HepG2 (cell line): ENCODE measurements around the gene LSM14B. TPM values are rescaled to one million over a fixed set of nuclear protein-coding genes. Genes with fewer than 3 reads are reported as not detected.

ENCODE experiments used
- NRL ChIP-seq: sonication (generic); formaldehyde crosslinking; IDR thresholded peaks from 2 replicates; pipeline ENCODE4 v1.5.0; 2020; ENCODE audit warnings: missing genetic modification reagents, mild to moderate bottlenecking, moderate library complexity, borderline replicate concordance
- PAF1 ChIP-seq: IDR thresholded peaks from 2 replicates; pipeline ENCODE4 v1.6.1; 2016; ENCODE audit warnings: missing genetic modification reagents, missing compliant biosample characterization
- YEATS4 ChIP-seq: sonication (generic); formaldehyde crosslinking; IDR thresholded peaks from 2 replicates; pipeline ENCODE4 v1.4.0; 2020; ENCODE audit warnings: missing genetic modification reagents, borderline replicate concordance
- ZNF224 ChIP-seq: sonication (generic); formaldehyde crosslinking; IDR thresholded peaks from 2 replicates; pipeline ENCODE4 v1.5.0; 2020; ENCODE audit warnings: mild to moderate bottlenecking, missing genetic modification reagents
- ZNF234 ChIP-seq: sonication (generic); formaldehyde crosslinking; conservative IDR thresholded peaks from 2 replicates; pipeline ENCODE4 v1.5.1; 2020; ENCODE audit warnings: mild to moderate bottlenecking, missing genetic modification reagents
- ZNF790 ChIP-seq: sonication (generic); formaldehyde crosslinking; IDR thresholded peaks from 2 replicates; pipeline ENCODE4 v1.8.0; 2022; ENCODE audit warnings: missing genetic modification reagents, mild to moderate bottlenecking, borderline replicate concordance
- ZNF879 ChIP-seq: sonication (generic); formaldehyde crosslinking; IDR thresholded peaks from 2 replicates; pipeline ENCODE4 v1.8.1; 2023; ENCODE audit warnings: missing genetic modification reagents
- polyA plus RNA-seq, 8 experiments: library from polyadenylated mRNA; depleted of rRNA in 3 of 8; stranded (reverse) in 7 of 8; unstranded in 1 of 8; fragments of >200 nt; fragmentation: Illumina TruSeq in 4 of 8; extraction: Trizol in 4 of 8; gene quantifications; 2 replicates each; pipeline versions ENCODE4 v1.2.1 to v1.2.3, GENCODE V29; 2011 to 2016; ENCODE audit warnings: low read depth in 4 of 8, missing spikeins in 1 of 8, mixed read lengths in 1 of 8; ENCODE audit not compliant: insufficient read depth in 1 of 8
- total RNA-seq, 5 experiments: library from RNA; depleted of rRNA; stranded (reverse); fragments of >200 nt; fragmentation: Illumina TruSeq; extraction: Trizol; gene quantifications; 2 replicates each; pipeline ENCODE4 v1.2.3, GENCODE V29; 2016; ENCODE audit warnings: low read depth in 1 of 5
- TF ChIP-seq, protein P1 (sequence below): sonication (generic); formaldehyde crosslinking; IDR thresholded peaks from 2 replicates; pipeline ENCODE4 v1.4.0; 2020; ENCODE audit warnings: missing genetic modification reagents
- TF ChIP-seq, protein P2 (sequence below): sonication (generic); formaldehyde crosslinking; conservative IDR thresholded peaks from 2 replicates; pipeline ENCODE4 v1.8.1; 2023; ENCODE audit warnings: missing genetic modification reagents
- TF ChIP-seq, protein P3 (sequence below): sonication (generic); formaldehyde crosslinking; IDR thresholded peaks from 2 replicates; pipeline ENCODE4 v1.4.0; 2020; ENCODE audit warnings: missing genetic modification reagents
- TF ChIP-seq, protein P4 (sequence below): sonication (generic); formaldehyde crosslinking; conservative IDR thresholded peaks from 2 replicates; pipeline ENCODE4 v1.5.0; 2020; ENCODE audit warnings: missing genetic modification reagents
- TF ChIP-seq, protein P5 (sequence below): sonication (generic); formaldehyde crosslinking; IDR thresholded peaks from 2 replicates; pipeline ENCODE4 v1.9.0; 2022; ENCODE audit warnings: missing genetic modification reagents, mild to moderate bottlenecking, borderline replicate concordance
- TF ChIP-seq, protein P6 (sequence below): sonication (generic); formaldehyde crosslinking; IDR thresholded peaks from 2 replicates; pipeline ENCODE4 v1.8.1; 2022; ENCODE audit warnings: low read depth, mild to moderate bottlenecking, missing genetic modification reagents

LSM14B gene
- total and polyA plus RNA-seq, 2 of the 13 experiments (the other 11 are each of a cell fraction or from before 2014, with no cell fraction given): 43.3 to 79.2 TPM

DNA sequence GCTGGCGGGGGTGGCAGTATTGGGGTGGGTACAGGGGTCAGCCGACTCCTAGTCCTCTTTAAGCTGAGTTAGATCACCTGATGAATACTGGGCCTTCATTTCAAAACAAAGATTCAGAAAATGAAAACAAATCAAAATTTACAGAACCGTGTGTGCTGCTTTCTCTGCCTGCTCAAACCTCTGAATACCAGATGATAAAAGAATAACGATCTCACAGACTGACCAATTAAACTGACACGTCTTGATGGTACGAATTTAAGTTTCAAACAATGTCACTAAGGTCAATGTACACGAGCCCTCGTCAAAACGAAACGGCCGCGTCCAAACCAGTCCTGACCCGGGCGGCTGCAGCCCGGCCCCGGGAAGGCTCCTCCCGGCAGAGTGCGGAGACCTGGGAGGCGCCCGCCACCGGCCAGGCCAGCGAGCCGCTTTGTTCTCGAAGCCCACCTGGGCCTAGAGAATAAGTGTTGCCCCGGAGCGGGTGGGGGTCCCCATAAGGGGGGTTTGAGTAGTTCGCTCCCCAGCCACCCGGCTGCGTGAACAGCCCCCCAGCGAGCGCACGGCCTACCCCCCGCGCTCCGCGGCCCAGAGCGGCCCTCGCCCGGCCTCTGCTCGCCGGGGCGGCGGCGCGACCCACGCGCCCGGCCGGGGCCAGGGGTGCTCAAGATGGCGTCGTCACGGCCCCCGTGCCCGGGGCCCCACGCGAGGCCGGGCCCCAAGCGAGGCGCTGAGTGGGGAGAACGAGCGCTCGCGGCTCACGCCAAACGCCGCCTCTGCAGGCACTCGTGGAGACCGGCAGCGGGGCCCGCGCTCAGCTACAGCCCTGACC is 20.2 kb downstream of the LSM14B start (continued):
- TF ChIP-seq, protein P1, sequence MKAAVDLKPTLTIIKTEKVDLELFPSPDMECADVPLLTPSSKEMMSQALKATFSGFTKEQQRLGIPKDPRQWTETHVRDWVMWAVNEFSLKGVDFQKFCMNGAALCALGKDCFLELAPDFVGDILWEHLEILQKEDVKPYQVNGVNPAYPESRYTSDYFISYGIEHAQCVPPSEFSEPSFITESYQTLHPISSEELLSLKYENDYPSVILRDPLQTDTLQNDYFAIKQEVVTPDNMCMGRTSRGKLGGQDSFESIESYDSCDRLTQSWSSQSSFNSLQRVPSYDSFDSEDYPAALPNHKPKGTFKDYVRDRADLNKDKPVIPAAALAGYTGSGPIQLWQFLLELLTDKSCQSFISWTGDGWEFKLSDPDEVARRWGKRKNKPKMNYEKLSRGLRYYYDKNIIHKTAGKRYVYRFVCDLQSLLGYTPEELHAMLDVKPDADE (CRISPR knock-in tag): peak; percentile 6; the same call in 1 of the 2 replicates
- TF ChIP-seq YEATS4 (CRISPR knock-in tag): no peak
- TF ChIP-seq ZNF234: peak; percentile 84; the same call in 1 of the 2 replicates
- TF ChIP-seq, protein P2, sequence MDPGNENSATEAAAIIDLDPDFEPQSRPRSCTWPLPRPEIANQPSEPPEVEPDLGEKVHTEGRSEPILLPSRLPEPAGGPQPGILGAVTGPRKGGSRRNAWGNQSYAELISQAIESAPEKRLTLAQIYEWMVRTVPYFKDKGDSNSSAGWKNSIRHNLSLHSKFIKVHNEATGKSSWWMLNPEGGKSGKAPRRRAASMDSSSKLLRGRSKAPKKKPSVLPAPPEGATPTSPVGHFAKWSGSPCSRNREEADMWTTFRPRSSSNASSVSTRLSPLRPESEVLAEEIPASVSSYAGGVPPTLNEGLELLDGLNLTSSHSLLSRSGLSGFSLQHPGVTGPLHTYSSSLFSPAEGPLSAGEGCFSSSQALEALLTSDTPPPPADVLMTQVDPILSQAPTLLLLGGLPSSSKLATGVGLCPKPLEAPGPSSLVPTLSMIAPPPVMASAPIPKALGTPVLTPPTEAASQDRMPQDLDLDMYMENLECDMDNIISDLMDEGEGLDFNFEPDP (CRISPR knock-in tag): 0 out of 2 replicates have a peak, but pooled peaks have one; percentile 91
- no peak for TF ChIP-seq PAF1 (CRISPR knock-in tag)
- peak; percentile 61 for TF ChIP-seq ZNF790 (CRISPR knock-in tag)
- TF ChIP-seq, protein P3, sequence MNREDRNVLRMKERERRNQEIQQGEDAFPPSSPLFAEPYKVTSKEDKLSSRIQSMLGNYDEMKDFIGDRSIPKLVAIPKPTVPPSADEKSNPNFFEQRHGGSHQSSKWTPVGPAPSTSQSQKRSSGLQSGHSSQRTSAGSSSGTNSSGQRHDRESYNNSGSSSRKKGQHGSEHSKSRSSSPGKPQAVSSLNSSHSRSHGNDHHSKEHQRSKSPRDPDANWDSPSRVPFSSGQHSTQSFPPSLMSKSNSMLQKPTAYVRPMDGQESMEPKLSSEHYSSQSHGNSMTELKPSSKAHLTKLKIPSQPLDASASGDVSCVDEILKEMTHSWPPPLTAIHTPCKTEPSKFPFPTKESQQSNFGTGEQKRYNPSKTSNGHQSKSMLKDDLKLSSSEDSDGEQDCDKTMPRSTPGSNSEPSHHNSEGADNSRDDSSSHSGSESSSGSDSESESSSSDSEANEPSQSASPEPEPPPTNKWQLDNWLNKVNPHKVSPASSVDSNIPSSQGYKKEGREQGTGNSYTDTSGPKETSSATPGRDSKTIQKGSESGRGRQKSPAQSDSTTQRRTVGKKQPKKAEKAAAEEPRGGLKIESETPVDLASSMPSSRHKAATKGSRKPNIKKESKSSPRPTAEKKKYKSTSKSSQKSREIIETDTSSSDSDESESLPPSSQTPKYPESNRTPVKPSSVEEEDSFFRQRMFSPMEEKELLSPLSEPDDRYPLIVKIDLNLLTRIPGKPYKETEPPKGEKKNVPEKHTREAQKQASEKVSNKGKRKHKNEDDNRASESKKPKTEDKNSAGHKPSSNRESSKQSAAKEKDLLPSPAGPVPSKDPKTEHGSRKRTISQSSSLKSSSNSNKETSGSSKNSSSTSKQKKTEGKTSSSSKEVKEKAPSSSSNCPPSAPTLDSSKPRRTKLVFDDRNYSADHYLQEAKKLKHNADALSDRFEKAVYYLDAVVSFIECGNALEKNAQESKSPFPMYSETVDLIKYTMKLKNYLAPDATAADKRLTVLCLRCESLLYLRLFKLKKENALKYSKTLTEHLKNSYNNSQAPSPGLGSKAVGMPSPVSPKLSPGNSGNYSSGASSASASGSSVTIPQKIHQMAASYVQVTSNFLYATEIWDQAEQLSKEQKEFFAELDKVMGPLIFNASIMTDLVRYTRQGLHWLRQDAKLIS (CRISPR knock-in tag): no peak
- 0 out of 2 replicates have a peak, but pooled peaks have one; percentile 65 for TF ChIP-seq ZNF879
- TF ChIP-seq ZNF224 (CRISPR knock-in tag): 0 out of 2 replicates have a peak, but pooled peaks have one; percentile 20
- TF ChIP-seq, protein P4, sequence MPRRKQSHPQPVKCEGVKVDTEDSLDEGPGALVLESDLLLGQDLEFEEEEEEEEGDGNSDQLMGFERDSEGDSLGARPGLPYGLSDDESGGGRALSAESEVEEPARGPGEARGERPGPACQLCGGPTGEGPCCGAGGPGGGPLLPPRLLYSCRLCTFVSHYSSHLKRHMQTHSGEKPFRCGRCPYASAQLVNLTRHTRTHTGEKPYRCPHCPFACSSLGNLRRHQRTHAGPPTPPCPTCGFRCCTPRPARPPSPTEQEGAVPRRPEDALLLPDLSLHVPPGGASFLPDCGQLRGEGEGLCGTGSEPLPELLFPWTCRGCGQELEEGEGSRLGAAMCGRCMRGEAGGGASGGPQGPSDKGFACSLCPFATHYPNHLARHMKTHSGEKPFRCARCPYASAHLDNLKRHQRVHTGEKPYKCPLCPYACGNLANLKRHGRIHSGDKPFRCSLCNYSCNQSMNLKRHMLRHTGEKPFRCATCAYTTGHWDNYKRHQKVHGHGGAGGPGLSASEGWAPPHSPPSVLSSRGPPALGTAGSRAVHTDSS (CRISPR knock-in tag): no peak
- TF ChIP-seq NRL (CRISPR knock-in tag): 0 out of 2 replicates have a peak, but pooled peaks have one; percentile 47
- TF ChIP-seq, protein P5, sequence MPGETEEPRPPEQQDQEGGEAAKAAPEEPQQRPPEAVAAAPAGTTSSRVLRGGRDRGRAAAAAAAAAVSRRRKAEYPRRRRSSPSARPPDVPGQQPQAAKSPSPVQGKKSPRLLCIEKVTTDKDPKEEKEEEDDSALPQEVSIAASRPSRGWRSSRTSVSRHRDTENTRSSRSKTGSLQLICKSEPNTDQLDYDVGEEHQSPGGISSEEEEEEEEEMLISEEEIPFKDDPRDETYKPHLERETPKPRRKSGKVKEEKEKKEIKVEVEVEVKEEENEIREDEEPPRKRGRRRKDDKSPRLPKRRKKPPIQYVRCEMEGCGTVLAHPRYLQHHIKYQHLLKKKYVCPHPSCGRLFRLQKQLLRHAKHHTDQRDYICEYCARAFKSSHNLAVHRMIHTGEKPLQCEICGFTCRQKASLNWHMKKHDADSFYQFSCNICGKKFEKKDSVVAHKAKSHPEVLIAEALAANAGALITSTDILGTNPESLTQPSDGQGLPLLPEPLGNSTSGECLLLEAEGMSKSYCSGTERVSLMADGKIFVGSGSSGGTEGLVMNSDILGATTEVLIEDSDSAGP (CRISPR knock-in tag): 0 out of 2 replicates have a peak, but pooled peaks have one; percentile 16
- TF ChIP-seq, protein P6, sequence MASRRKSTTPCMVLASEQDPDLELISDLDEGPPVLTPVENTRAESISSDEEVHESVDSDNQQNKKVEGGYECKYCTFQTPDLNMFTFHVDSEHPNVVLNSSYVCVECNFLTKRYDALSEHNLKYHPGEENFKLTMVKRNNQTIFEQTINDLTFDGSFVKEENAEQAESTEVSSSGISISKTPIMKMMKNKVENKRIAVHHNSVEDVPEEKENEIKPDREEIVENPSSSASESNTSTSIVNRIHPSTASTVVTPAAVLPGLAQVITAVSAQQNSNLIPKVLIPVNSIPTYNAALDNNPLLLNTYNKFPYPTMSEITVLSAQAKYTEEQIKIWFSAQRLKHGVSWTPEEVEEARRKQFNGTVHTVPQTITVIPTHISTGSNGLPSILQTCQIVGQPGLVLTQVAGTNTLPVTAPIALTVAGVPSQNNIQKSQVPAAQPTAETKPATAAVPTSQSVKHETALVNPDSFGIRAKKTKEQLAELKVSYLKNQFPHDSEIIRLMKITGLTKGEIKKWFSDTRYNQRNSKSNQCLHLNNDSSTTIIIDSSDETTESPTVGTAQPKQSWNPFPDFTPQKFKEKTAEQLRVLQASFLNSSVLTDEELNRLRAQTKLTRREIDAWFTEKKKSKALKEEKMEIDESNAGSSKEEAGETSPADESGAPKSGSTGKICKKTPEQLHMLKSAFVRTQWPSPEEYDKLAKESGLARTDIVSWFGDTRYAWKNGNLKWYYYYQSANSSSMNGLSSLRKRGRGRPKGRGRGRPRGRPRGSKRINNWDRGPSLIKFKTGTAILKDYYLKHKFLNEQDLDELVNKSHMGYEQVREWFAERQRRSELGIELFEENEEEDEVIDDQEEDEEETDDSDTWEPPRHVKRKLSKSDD (CRISPR knock-in tag): peak; percentile 1; the same call in 1 of the 2 replicates
